ENCODE measurements around the gene DLG2. TPM values are rescaled to one million over a fixed set of nuclear protein-coding genes. Genes with fewer than 3 reads are reported as not detected.

The DLG2 gene
- polyA plus RNA-seq, 1 experiment: 0.68 TPM

- no peak overlapping the region for H3K4me3 ChIP-seq (ENCODE audit: low read depth, low read length)
- H3K9me3 ChIP-seq (ENCODE audit: control insufficient read depth, insufficient read depth, low read length): no peaks in the 10 kb centered on the region
- peaks cover 7% of the 10 kb centered on the region for H3K27me3 ChIP-seq (ENCODE audit: control insufficient read depth, insufficient read depth, low read length)
- ChIA-PET CTCF (interaction anchor here (8.8 kb wide), 1 partner anchor 436 kb away, joined by 186 read pairs; no protein-coding TSS in a partner anchor), POLR2A (no interaction called here)
- TF ChIP-seq CTCF (IDR thresholded peaks at IDR 0.05; ENCODE audit: low read depth, low read length): no peak
- no peak overlapping the region for H3K27ac ChIP-seq (ENCODE audit: low read depth, low read length)
- DNase-seq (ENCODE audit: low read depth, low spot score): no peak
These were observed 1898.9 kb downstream of the DLG2 start for GRCh38 chr11:83728281-83728680.

GRCh38 chr11:83727251-83727650 lies 1899.9 kb downstream of the DLG2 start:
- ChIA-PET CTCF (interaction anchor here (8.8 kb wide), 1 partner anchor 435 kb away, joined by 186 read pairs; no protein-coding TSS in a partner anchor), POLR2A (no interaction called here)
- Histone ChIP-seq H3K27me3 (ENCODE audit: control insufficient read depth, insufficient read depth, low read length) (peaks cover 7% of the 10 kb centered on the region), H3K9me3 (ENCODE audit: control insufficient read depth, insufficient read depth, low read length) (no peaks in the 10 kb centered on the region), H3K4me3 (ENCODE audit: low read depth, low read length) (no peak overlapping the region), H3K27ac (ENCODE audit: low read depth, low read length) (no peak overlapping the region)
- no peak for DNase-seq (ENCODE audit: low read depth, low spot score)
- TF ChIP-seq CTCF (IDR thresholded peaks at IDR 0.05; ENCODE audit: low read depth, low read length): no peak

GRCh38 chr11:83726316-83726715 lies 1900.8 kb downstream of the DLG2 start:
- POLR2A ChIA-PET: no interaction called here
- CTCF ChIA-PET: interaction anchor here (2.0 to 8.8 kb wide), 3 partner anchors 90 to 434 kb away, joined by 8 to 186 read pairs (median 10); no protein-coding TSS in a partner anchor

GRCh38 chr11:83725728-83726127 lies 1901.4 kb downstream of the DLG2 start:
- H3K27ac ChIP-seq (ENCODE audit: low read depth, low read length): no peak overlapping the region
- DNase-seq (ENCODE audit: low read depth, low spot score): no peak
- CTCF ChIA-PET: interaction anchor here (0.6 to 8.8 kb wide), 4 partner anchors 9 to 433 kb away, joined by 4 to 186 read pairs (median 9); no protein-coding TSS in a partner anchor
- H3K27me3 ChIP-seq (ENCODE audit: control insufficient read depth, insufficient read depth, low read length): peaks cover 7% of the 10 kb centered on the region
- POLR2A ChIA-PET: no interaction called here
- no peaks in the 10 kb centered on the region for H3K9me3 ChIP-seq (ENCODE audit: control insufficient read depth, insufficient read depth, low read length)
- TF ChIP-seq CTCF (IDR thresholded peaks at IDR 0.05; ENCODE audit: low read depth, low read length): no peak
- H3K4me3 ChIP-seq (ENCODE audit: low read depth, low read length): no peak overlapping the region

More at GRCh38 chr11:83726316-83726715, 1900.8 kb downstream of the DLG2 start:
- Histone ChIP-seq H3K4me3 (ENCODE audit: low read depth, low read length) (no peak overlapping the region), H3K9me3 (ENCODE audit: control insufficient read depth, insufficient read depth, low read length) (no peaks in the 10 kb centered on the region), H3K27ac (ENCODE audit: low read depth, low read length) (no peak overlapping the region), H3K27me3 (ENCODE audit: control insufficient read depth, insufficient read depth, low read length) (peaks cover 7% of the 10 kb centered on the region)
- no peak for DNase-seq (ENCODE audit: low read depth, low spot score)
- no peak for TF ChIP-seq CTCF (IDR thresholded peaks at IDR 0.05; ENCODE audit: low read depth, low read length)

- CTCF ChIA-PET: interaction anchor here (0.6 to 8.8 kb wide), 4 partner anchors 8 to 433 kb away, joined by 4 to 186 read pairs (median 9); no protein-coding TSS in a partner anchor
- TF ChIP-seq CTCF (IDR thresholded peaks at IDR 0.05; ENCODE audit: low read depth, low read length): no peak
- H3K9me3 ChIP-seq (ENCODE audit: control insufficient read depth, insufficient read depth, low read length): no peaks in the 10 kb centered on the region
- no peak overlapping the region for H3K27ac ChIP-seq (ENCODE audit: low read depth, low read length)
- no peak overlapping the region for H3K4me3 ChIP-seq (ENCODE audit: low read depth, low read length)
- DNase-seq (ENCODE audit: low read depth, low spot score): no peak
- POLR2A ChIA-PET: no interaction called here
- H3K27me3 ChIP-seq (ENCODE audit: control insufficient read depth, insufficient read depth, low read length): peaks cover 7% of the 10 kb centered on the region
These were observed 1901.9 kb downstream of the DLG2 start for GRCh38 chr11:83725269-83725560.
